HepG2 (cell line): ENCODE measurements around the gene LENG1. TPM values are rescaled to one million over a fixed set of nuclear protein-coding genes. Genes with fewer than 3 reads are reported as not detected.

Experiments used
- CEBPB ChIP-seq: IDR thresholded peaks from 2 replicates; pipeline ENCODE4 v1.6.1; 2011; ENCODE audit warnings: low read depth, low read length, improper control_type of control experiment, borderline replicate concordance
- GRHL1 ChIP-seq: sonication (generic); formaldehyde crosslinking; conservative IDR thresholded peaks from 2 replicates; pipeline ENCODE4 v1.8.0; 2022; ENCODE audit warnings: missing genetic modification reagents
- IRX3 ChIP-seq: sonication (generic); formaldehyde crosslinking; IDR thresholded peaks from 2 replicates; pipeline ENCODE4 v1.8.1; 2023; ENCODE audit warnings: mild to moderate bottlenecking, low read depth, missing genetic modification reagents, borderline replicate concordance
- KIAA2018 ChIP-seq: sonication (generic); formaldehyde crosslinking; IDR thresholded peaks from 2 replicates; pipeline ENCODE4 v1.5.0; 2020; ENCODE audit warnings: mild to moderate bottlenecking, missing genetic modification reagents, borderline replicate concordance
- RNF219 ChIP-seq: sonication (generic); formaldehyde crosslinking; IDR thresholded peaks from 2 replicates; pipeline ENCODE4 v1.5.0; 2020; ENCODE audit warnings: mild to moderate bottlenecking, missing genetic modification reagents
- TIGD3 ChIP-seq: sonication (generic); formaldehyde crosslinking; IDR thresholded peaks from 2 replicates; pipeline ENCODE4 v1.5.1; 2020; ENCODE audit warnings: mild to moderate bottlenecking, missing genetic modification reagents, borderline replicate concordance
- ZBTB20 ChIP-seq: sonication (generic); formaldehyde crosslinking; IDR thresholded peaks from 2 replicates; pipeline ENCODE4 v1.8.1; 2023; ENCODE audit warnings: missing genetic modification reagents, low read depth, mild to moderate bottlenecking, borderline replicate concordance
- ZFP91 ChIP-seq: sonication (generic); formaldehyde crosslinking; IDR thresholded peaks from 2 replicates; pipeline ENCODE4 v1.9.0; 2022; ENCODE audit warnings: missing genetic modification reagents, mild to moderate bottlenecking, borderline replicate concordance
- ZNF383 ChIP-seq: sonication (generic); formaldehyde crosslinking; IDR thresholded peaks from 2 replicates; pipeline ENCODE4 v1.4.0; 2020; ENCODE audit warnings: missing genetic modification reagents, mild to moderate bottlenecking, borderline replicate concordance
- ZNF577 ChIP-seq: sonication (generic); formaldehyde crosslinking; IDR thresholded peaks from 2 replicates; pipeline ENCODE4 v1.4.0; 2020; ENCODE audit warnings: mild to moderate bottlenecking, low read depth, missing genetic modification reagents, borderline replicate concordance
- polyA plus RNA-seq, 8 experiments: library from polyadenylated mRNA; depleted of rRNA in 3 of 8; stranded (reverse) in 7 of 8; unstranded in 1 of 8; fragments of >200 nt; fragmentation: Illumina TruSeq in 4 of 8; extraction: Trizol in 4 of 8; gene quantifications; 2 replicates each; pipeline versions ENCODE4 v1.2.1 to v1.2.3, GENCODE V29; 2011 to 2016; ENCODE audit warnings: low read depth in 4 of 8, missing spikeins in 1 of 8, mixed read lengths in 1 of 8; ENCODE audit not compliant: insufficient read depth in 1 of 8
- total RNA-seq, 5 experiments: library from RNA; depleted of rRNA; stranded (reverse); fragments of >200 nt; fragmentation: Illumina TruSeq; extraction: Trizol; gene quantifications; 2 replicates each; pipeline ENCODE4 v1.2.3, GENCODE V29; 2016; ENCODE audit warnings: low read depth in 1 of 5

Gene LENG1
- total and polyA plus RNA-seq, 2 of the 13 experiments (the other 11 are each of a cell fraction or from before 2014, with no cell fraction given), result 1.8 to 3.8 TPM

- TF ChIP-seq KIAA2018 (CRISPR knock-in tag) (0 out of 2 replicates have a peak, but pooled peaks have one; percentile 51), ZFP91 (CRISPR knock-in tag) (peak; percentile 93), TIGD3 (no peak), ZBTB20 (CRISPR knock-in tag) (peak; percentile 78; the same call in 1 of the 2 replicates), RNF219 (CRISPR knock-in tag) (peak; percentile 50; the same call in 1 of the 2 replicates), ZNF577 (CRISPR knock-in tag) (0 out of 2 replicates have a peak, but pooled peaks have one; percentile 46), ZNF383 (no peak), GRHL1 (CRISPR knock-in tag) (no peak), IRX3 (no peak), CEBPB (no peak)
Observed at GRCh38 chr19:54115109-54116063, 44.1 kb downstream of the LENG1 start, which contains the start of the genes PRPF31 and TFPT (continued).
